Type B pancreatic cell (in vitro differentiated cells): ENCODE results near the gene EML5. TPM values are rescaled to one million over a fixed set of nuclear protein-coding genes. Genes with fewer than 3 reads are reported as not detected.

Experiments
- DNase-seq: peaks from one replicate; pipeline ENCODE4 v3.0.0; 2021; ENCODE audit warnings: mixed read lengths; ENCODE audit not compliant: unreplicated experiment; ENCODE audit errors: extremely low spot score
- H3K27ac Mint-ChIP-seq: 2 replicates; pipeline ENCODE4 v1.8.0; 2021; ENCODE audit warnings: mild to moderate bottlenecking, mixed read lengths
- H3K27me3 Mint-ChIP-seq: 2 replicates; pipeline ENCODE4 v1.8.0; 2021; ENCODE audit warnings: mixed read lengths
- H3K36me3 Mint-ChIP-seq: 2 replicates; pipeline ENCODE4 v1.8.0; 2021; ENCODE audit warnings: mixed read lengths
- H3K4me1 Mint-ChIP-seq: one replicate; pipeline ENCODE4 v1.8.0; 2021; ENCODE audit warnings: mixed read lengths; ENCODE audit not compliant: unreplicated experiment
- H3K4me3 Mint-ChIP-seq: 2 replicates; pipeline ENCODE4 v1.8.0; 2021; ENCODE audit warnings: mild to moderate bottlenecking, mixed read lengths
- H3K9me3 Mint-ChIP-seq: 2 replicates; pipeline ENCODE4 v1.8.0; 2021; ENCODE audit warnings: mixed read lengths
- CTCF ChIP-seq: fragments of 200-600 bp; sonication (generic); conservative IDR thresholded peaks from 2 replicates; pipeline ENCODE4 v1.5.0; 2021; ENCODE audit warnings: antibody characterized with exemption, mild to moderate bottlenecking
- total RNA-seq: library from RNA; stranded (reverse); gene quantifications from 2 replicates; pipeline ENCODE4 v1.2.1, GENCODE V29; 2021; ENCODE audit warnings: low replicate concordance

The EML5 gene
- total RNA-seq, 1 donor from 2014 or later, result 3.0 TPM

GRCh38 chr14:88618476-88618875 lies 174.3 kb downstream of the EML5 start:
- Mint-ChIP-seq H3K27ac (no peak overlapping the region), H3K36me3 (peaks cover 16% of the 10 kb centered on the region), H3K27me3 (no peaks in the 10 kb centered on the region), H3K9me3 (no peaks in the 10 kb centered on the region), H3K4me3 (no peak overlapping the region), H3K4me1 (peaks cover 4% of the 10 kb centered on the region)
- no peak for TF ChIP-seq CTCF
- DNase-seq, result no peak

- H3K9me3 Mint-ChIP-seq, result no peaks in the 10 kb centered on the region
- peaks cover 16% of the 10 kb centered on the region for H3K36me3 Mint-ChIP-seq
- H3K4me3 Mint-ChIP-seq, result no peak overlapping the region
- no peaks in the 10 kb centered on the region for H3K27me3 Mint-ChIP-seq
- H3K4me1 Mint-ChIP-seq, result peaks cover 4% of the 10 kb centered on the region
- no peak for DNase-seq
- TF ChIP-seq CTCF, result no peak
- H3K27ac Mint-ChIP-seq, result no peak overlapping the region
Observed at GRCh38 chr14:88617479-88617878, 175.3 kb downstream of the EML5 start.

GRCh38 chr14:88616697-88617096 lies 176.1 kb downstream of the EML5 start:
- Mint-ChIP-seq H3K27me3 (no peaks in the 10 kb centered on the region), H3K27ac (no peak overlapping the region), H3K4me1 (peaks cover 4% of the 10 kb centered on the region), H3K36me3 (peaks cover 14% of the 10 kb centered on the region), H3K9me3 (no peaks in the 10 kb centered on the region), H3K4me3 (no peak overlapping the region)
- TF ChIP-seq CTCF, result no peak
- no peak for DNase-seq

GRCh38 chr14:88614218-88614907 lies 178.4 kb downstream of the EML5 start:
- Mint-ChIP-seq H3K4me3 (no peak overlapping the region), H3K36me3 (peaks cover 26% of the 10 kb centered on the region), H3K27me3 (no peaks in the 10 kb centered on the region), H3K27ac (no peak overlapping the region), H3K9me3 (no peaks in the 10 kb centered on the region), H3K4me1 (peaks cover 4% of the 10 kb centered on the region)
- TF ChIP-seq CTCF, result no peak
- no peak for DNase-seq

- Mint-ChIP-seq H3K4me1 (peaks cover 4% of the 10 kb centered on the region), H3K36me3 (peaks cover 33% of the 10 kb centered on the region), H3K27ac (peak overlapping the region; percentile 44), H3K4me3 (no peak overlapping the region), H3K27me3 (no peaks in the 10 kb centered on the region), H3K9me3 (no peaks in the 10 kb centered on the region)
- no peak for DNase-seq
- no peak for TF ChIP-seq CTCF
Observed at GRCh38 chr14:88613552-88614010, 179.2 kb downstream of the EML5 start.
